GM18499 (cell line): ENCODE measurements around the gene C11orf52.

Experiments
- ATAC-seq: cut with Tn5 transposase; IDR thresholded peaks from one replicate; pipeline ENCODE4 v1.9.1; 2021; ENCODE audit warnings: moderate number of reproducible peaks; ENCODE audit not compliant: insufficient read depth, unreplicated experiment

The C11orf52 gene

DNA sequence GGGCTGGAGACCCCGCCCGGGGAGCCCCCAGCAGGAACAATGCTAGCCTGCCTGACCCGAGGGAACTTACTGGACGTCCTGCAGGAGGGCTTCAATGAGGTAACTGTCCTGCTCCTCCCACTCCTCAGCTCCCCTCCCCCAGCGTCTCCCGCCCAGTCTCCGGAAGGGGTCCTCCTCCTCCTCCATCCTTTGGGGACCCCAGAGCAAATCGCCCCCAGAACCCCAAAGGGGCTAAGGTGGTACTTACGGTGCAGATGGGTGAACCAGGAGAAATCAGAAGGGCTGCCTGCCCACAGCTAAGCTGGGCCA is 18.7 kb downstream of the C11orf52 start:
- ATAC-seq = no peak

DNA sequence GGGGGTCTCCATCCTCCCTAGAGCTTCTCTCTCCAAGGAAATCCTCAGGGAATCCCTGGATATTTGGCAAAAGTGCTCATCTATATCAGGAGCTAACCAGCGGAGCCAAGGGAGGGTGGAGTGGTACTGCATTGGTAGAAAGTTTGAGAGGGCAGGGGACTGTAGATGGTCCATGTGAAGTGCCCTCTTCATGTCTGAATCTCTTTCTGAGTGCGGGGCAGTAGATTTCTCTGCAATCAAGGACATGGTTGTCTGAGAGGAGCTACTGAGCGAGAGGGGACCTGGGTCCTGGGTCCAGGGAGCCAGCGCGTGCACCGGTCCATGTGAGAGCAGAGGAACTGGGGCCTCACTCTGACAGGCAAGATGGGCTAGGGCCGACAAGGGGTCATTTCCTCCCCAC is 19.1 kb downstream of the C11orf52 start:
- ATAC-seq = no peak

DNA sequence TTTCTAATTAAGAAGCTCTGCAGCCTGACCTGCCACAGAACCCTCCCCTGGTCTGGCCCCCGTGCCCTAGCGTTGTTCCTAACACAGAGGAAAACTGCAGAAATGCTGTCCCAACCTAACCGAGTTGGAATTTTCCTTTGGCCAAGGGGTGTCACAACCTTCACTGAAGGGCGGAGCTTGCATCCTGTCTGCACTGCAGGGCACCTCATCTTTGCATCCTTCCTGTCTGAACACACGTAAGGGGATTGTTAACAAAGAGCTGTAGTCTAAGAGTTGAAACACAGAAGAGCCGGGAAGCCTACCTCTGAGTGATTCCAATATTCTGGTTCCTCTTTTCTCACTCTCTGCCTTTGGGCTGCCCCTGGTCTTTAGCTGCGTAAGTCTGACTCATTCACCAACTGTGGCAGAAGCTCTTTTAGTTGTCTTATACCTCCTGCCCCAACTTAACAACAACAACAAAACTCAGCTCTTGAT is 20.0 kb downstream of the C11orf52 start:
- peak; percentile 96 for ATAC-seq

DNA sequence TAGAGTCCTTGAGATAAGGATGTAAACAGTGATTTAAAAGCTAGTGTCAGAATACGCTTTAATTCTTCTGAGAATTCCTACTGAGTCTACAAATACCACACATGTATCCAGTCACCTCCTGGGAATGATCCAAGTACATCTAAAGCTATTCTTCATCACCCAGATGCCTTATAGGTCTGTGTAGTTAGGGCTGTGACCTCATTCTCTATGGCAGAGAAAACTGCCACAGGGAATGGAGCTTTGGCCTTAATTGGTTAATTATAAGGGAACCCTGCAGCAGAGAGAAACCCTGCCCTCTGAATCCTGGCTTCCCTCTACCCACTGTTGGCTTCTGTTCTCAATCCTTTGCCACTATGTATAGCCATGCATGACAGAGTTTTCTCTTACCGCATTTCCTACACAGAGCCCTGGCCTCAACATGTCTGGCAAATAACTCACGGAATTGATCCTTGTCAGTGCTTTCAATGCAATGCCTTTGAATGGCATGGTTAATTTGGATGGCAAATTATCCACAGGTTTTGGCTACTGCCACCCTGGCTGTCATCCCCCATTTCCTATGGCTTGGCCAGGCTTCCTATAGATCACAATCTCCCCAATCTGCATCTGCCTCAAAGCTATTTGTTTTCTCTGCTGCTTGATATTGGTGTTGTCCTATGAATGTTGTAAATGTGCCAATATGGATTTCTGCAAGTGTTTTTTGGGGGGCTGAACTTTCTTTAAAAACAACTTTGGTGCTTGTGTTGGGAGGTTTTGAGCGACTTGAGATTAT is 21.3 kb downstream of the C11orf52 start:
- no peak for ATAC-seq

DNA sequence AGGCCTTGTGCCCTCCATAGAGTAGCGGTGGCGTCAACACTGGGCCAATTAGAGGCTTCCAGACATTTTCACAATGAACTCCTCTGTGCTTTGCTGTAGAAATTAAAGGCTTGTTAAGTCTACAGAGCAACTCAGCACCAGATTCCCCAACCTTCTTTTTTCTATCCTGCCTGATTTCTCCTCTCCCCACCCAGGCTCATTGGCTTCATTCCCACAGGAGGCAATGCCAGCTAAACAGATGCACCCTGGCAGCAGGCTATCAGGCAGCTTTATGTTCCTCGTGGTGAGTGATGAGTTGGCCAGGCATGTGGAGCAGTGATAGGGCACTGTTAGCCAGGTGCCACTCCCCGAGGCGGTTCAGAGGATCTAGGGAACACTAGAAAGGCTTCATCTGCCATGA is 23.2 kb downstream of the C11orf52 start:
- ATAC-seq = no peak

DNA sequence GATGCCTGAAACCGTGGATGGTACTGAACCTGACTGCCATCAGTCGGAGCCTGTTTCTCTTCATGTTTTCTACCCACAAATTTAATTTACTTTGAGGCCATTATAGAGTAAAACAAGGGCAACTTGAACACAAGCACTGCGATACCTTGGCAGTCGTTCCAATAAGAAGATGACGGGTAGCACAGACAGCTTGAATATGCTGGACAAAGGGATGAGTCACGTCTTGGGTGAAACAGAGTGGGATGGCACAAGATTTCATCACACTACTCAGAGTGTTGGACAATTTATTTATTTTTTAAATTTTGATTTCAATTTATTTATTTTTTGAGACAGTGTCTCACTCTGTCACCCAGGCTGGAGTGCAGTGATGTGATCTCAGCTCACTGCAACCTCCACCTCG is 24.1 kb downstream of the C11orf52 start:
- no peak for ATAC-seq

DNA sequence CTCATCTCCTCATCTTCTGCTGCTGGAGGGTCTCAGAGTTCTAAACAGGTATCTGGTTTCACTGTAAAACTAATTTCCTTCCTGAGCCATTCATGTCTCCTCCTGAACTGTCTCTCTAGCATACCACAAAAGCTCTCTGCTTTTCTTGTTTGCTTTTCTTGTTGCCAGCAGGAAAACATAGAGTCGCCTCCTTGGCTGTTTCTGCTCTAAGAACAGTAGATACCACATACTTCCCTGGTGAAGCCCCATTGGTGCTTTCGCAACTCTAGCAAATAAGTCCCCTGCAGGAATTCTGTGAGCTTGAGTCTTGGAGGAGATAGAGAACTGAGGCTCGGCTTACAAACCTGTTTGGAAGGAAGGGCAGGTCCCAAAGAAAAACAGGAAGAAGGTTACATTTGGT is 25.4 kb downstream of the C11orf52 start:
- no peak for ATAC-seq

DNA sequence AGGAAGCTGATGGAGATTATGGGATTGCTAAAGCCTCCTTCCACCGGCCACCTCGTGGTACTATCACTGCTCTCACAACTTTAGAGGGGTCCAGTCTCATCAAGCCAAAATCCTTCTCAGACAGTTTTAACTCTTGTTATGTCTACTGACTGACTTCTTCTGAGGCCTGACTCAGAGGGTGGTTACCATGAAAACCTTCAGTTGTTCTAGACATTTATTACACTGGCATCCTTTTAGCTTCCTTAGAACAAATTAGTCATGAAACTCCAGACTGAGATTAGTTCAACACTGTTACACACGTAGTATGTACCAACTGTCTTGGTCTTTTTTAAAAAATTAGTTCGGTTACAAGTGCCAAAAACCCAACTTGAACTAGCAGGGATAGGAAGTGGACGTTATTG is 25.9 kb downstream of the C11orf52 start:
- ATAC-seq = no peak

DNA sequence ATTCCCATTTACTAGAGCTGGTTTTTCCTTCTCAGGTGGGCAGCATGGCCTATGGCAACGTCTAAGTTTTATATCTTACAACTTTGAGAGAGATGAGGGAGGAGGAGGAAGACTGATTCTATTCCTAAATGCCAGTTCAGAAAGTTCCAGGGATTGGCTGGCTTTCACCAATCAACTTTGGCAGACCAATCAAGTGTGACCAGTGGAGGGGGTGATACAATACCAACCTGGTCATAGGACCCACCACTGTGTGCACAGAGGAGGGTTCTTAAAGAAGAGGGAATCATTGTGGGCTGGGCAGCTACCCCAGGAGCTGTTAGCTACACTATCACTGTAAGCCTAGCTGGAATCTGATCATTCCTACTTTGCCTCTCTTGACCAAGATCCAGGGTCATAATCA is 26.5 kb downstream of the C11orf52 start:
- ATAC-seq = no peak

DNA sequence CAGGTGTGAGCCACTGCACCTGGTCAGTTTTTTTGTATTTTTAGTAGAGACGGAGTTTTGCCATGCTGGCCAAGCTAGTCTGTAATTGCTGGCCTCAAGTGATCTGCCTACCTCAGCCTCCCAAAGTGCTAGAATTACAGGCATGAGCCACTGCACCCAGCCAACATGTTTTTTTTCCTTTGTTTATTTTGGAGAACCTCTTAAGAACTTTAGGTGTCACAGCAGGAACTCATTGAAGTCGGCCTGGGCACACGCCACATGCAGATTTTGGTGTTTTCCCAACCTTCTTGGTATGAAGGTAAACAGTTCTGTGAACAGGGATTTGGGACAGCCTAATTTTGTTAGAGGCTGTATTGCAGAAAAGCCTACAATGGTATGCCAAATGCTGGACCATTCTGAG is 27.8 kb downstream of the C11orf52 start:
- ATAC-seq = no peak

DNA sequence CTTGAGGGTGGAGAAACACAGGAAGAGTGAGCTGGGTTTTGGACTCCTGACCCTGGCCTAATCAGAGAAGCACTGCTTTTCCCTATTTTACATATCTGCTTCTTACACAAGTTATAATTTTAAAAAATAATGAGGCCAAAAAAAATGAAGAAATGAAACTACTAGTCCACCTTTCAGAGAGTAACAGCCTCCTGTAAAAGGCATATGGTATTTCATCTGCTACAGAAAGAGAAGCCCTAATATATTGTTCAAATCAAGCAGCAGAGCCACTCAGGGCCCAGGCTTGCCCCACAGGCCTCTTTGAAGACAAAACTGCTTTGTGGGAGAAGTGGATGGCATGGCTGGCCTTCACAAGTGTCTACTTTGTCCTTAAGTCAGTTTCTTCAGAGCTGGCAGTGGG is 28.4 kb downstream of the C11orf52 start:
- no peak for ATAC-seq

DNA sequence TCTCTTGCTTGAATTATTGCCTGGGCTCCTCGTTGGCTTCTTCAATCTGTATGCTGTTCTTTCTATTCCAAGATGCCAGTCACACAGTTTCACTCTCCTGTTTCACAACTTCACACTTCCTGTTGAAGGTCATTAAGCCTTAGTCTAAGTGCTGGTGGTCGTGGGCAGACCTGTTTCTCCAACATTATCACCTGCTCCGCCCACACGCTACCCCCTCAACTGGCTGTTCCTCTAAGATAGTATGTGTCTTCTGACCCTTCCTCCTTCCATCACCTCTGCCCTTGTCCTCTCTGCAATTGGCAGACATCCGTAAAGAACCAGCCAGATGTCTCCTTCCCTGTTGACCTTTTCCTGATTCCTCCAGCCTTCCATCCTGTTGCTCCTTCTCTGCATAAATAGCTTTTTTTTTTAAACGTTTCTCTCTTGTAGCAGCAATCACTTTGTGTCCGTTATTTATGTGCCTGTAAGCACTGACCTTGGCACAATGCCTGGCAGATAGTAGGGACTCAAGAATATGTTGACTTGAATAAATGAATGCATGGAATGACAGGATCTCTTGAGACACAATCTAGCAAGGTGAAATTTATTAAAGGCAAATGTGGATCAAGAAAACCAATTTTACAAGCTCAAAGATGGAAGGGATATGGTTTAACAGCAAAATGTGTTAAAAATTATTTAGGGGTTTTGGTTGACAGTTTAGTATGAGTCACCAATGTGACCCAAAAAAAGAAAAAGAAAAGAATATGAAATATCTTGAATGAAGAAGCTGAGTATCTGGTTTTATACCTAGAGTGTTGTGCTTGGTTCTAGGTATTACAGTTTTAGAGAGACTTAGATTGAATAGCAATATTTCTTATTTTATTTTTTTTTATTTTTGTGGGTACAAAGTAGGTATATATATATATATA is 31.1 kb downstream of the C11orf52 start:
- ATAC-seq = no peak

DNA sequence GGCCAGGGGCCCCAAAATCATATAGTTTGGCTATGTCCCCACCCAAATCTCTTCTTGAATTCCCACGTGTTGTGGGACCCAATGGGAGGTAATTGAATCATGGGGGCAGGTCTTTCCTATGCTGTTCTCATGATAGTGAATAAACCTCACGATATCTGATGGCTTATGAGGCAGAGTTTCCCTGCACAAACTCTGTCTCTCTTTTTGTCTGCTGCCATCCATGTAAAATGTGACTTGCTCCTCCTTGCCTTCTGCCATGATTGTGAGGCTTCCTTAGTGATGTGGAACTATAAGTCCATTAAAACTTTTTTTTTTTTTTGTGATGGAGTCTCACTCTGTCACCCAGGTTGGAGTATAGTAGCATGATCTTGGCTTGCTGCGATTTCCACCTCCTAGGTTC is 32.9 kb downstream of the C11orf52 start:
- no peak for ATAC-seq

DNA sequence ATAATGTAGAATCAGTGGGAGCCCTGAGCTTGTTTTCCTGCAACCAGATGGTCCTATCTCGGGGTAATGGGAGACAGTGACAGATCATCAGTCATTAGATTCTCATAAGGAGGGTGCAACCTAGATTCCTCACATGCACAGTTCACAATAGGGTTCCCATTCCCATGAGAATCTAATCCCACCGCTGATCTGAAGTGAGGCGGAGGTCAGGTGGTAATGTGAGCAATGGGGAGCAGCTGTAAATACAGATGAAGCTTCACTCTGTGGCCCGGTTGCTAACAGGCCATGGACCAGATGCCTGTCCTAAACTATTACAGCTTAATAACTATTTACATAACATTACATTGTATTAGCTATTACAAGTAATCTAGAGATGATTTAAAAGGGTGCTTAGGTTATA is 35.4 kb downstream of the C11orf52 start:
- ATAC-seq = no peak

DNA sequence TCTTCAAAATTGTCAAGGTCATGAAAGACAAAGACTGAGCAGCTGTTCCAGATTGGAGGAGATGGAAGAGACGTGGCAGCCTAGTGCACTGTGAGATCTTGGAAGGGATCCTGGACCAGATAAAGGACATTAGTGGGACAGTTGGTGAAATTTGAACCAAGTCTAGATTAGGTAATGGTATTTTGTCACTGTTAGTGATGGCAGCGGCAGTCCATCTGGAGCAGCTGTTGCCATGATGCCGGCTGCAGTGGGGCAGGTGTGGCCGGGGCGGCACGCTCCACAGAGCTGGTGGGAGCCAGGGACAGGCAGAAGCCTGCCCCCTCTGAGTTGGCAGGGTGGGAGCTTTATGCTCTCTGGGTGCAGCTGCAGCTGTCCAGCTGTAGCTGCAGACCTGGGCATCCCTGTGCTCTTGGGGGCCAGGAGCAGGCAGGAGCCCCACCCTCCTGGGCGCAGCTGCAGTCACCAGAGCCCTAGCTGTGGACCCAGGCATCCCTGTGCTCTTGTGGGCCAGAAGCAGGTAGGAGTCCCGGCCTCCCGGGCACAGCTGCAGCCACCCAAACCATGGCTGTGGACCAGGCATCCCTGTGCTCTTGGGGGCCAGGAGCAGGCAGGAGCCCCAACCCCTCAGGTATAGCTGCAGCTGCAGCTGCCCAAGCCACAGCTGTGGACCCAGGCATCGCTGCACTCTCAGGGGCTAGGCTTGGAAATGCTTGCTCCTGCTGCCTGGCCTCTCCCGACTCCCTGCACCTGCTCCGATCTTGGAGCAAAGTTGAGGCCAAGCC is 39.1 kb downstream of the C11orf52 start:
- no peak for ATAC-seq

DNA sequence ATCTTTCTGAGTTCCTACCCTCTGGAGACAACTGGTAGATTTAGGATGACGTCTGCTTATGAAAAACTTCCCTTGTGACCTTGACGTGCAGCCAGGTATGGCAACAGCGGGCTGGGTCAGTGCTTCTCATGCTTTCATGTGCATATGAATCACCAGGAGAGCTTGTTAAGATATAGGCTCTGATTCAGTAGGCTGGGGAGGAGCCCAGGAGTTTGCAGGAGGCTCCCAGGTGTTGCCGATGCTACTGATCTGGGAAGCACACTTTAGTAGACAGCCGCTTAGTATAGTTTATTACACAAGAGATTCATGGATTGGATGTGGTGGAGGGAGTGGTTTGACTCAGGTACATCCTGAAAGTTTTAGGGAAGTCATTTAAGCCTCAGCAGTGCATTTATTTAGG is 42.2 kb downstream of the C11orf52 start:
- no peak for ATAC-seq

DNA sequence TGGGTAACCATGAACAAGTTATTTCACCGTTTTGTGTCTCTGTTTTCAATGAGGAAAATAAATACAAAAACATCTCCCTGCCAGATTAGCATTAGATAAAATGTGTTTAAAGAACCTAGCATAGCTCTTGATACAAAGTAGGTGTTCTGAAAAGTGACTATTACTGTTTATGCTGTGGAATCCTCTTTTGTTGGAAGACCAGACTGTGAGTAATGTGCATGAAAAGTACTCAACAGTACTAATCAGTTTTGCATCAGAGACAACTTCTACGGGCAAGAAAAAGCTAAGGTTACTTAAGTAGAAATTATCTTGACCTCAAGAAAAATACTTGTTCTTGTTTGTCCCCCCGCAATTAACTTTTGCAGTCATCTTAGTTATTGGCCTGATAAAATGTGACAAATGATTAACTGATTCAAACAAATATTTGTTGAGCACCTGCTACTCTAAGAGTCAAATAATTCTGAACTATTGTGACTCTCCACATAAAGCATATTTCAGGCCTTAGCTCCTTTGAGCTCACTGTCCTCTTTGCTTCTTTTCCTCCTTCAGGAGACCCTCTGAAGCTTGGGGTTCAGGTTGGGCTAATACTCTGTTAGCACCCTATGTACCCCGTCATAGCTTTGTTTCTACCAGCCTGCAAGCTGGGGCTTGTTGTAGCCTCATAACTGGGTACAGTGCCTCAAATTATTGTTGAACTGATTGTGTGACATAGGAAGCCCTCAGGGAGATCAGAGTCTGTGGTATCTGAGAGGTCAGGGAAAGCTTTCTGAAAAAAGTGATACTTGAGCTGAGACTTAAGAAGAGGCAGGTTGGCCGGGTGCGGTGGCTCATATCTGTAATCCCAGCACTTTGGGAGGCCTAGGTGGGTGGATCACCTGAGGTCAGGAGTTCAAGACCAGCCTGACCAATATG is 42.9 kb downstream of the C11orf52 start:
- ATAC-seq = no peak

DNA sequence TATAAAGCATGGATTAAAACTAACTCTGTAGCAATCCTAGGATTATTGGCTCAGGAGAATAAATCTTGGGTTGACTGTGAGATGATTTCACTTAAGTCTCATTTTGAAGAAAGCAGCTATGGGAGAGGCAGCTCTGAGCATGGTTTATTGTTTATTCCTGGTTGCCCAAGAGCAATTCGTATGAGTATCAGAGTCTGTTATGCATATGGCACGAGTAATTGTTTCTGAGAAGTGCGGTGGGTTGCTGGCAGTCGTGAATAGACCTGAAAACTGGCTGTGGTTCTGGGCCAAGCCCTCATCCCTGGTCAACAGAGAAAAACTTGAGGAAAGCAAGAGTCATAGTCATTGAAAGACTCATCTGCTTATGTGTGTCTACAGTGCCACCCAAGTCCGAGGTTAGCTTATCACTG is 45.2 kb downstream of the C11orf52 start:
- no peak for ATAC-seq

DNA sequence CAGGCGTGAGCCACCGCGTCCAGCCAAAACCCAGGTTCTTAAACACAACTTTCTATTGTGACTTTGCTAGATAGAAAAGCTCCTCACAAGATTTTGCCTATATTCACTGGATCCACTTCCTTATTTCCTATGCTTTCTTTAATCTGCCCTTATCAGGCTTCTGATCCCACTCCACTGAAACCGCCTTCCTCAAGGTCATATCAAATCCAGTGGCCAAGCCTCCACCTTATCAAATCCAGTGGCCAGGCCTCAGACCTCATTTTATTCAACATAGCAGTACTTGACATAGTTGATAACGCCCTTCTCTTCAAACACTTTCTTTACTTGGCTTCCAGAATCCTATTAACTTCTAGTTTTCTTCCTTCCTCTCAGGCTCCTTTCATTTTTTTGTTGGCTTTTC is 48.0 kb downstream of the C11orf52 start:
- ATAC-seq = no peak

DNA sequence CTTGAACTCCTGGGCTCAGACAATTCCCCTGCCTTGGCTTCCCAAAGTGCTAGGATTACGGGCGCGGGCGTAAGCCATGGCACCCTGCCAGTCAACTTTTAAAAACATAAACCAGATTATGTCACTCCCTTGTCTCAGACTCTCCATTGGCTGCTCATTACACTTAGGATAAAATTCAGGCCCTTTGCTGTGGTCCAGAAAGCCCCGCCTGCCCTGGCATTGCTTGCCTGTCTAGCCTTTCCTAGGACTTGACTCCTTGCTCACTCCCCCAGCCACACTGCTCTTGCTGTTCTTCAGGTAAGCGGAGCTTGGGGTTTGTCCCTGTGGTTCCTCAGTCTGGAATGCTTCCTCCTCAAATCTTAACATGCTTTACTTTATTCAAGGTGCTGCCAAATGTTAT is 48.9 kb downstream of the C11orf52 start:
- no peak for ATAC-seq
